SU-DHL-6 (cell line): Measurements from ENCODE around the gene SKI.

Experiments
- H2AFZ ChIP-seq: fragments of 200-600 bp; sonication (generic); 2 replicates; pipeline ENCODE4 v1.6.1; 2014; ENCODE audit warnings: low read depth, mild to moderate bottlenecking, moderate library complexity, mixed read lengths, antibody characterized with exemption, low read length; ENCODE audit not compliant: severe bottlenecking
- H3F3A ChIP-seq: fragments of 200-600 bp; shearing (Covaris generic); 2 replicates; pipeline ENCODE4 v1.6.0; 2016; ENCODE audit warnings: antibody characterized with exemption, mild to moderate bottlenecking; ENCODE audit not compliant: insufficient read depth
- H3K27ac ChIP-seq: fragments of 200-600 bp; sonication (generic); 2 replicates; pipeline ENCODE4 v1.5.1; 2016; ENCODE audit warnings: low read depth, mild to moderate bottlenecking, low read length, moderate library complexity, mixed read lengths
- H3K27me3 ChIP-seq: fragments of 200-600 bp; sonication (generic), shearing (Covaris generic); 2 replicates; pipeline ENCODE4 v1.6.0; 2014; ENCODE audit warnings: mild to moderate bottlenecking, low read length
- H3K36me3 ChIP-seq: fragments of 200-600 bp; sonication (generic); 2 replicates; pipeline ENCODE4 v1.6.1; 2014; ENCODE audit warnings: mild to moderate bottlenecking, low read length, mixed read lengths
- H3K4me2 ChIP-seq: fragments of 300-600, 200-600 bp; shearing (Covaris generic), sonication (generic); 2 replicates; pipeline ENCODE4 v1.6.0; 2014; ENCODE audit warnings: low read length, low read depth, mild to moderate bottlenecking; ENCODE audit not compliant: poor library complexity, severe bottlenecking
- H3K4me3 ChIP-seq: fragments of 200-600 bp; sonication (generic); 2 replicates; pipeline ENCODE4 v1.5.1; 2014; ENCODE audit warnings: antibody characterized with exemption, low read length, mild to moderate bottlenecking, mixed read lengths; ENCODE audit not compliant: insufficient read depth, poor library complexity, severe bottlenecking
- H3K79me2 ChIP-seq: fragments of 200-600 bp; sonication (generic); 2 replicates; pipeline ENCODE4 v1.6.1; 2014; ENCODE audit warnings: mild to moderate bottlenecking, low read length, moderate library complexity; ENCODE audit not compliant: insufficient read depth
- H3K9ac ChIP-seq: fragments of 200-600 bp; sonication (generic); 2 replicates; pipeline ENCODE4 v1.7.0; 2014; ENCODE audit warnings: mild to moderate bottlenecking, low read length
- H3K9me2 ChIP-seq: fragments of 200-600 bp; sonication (generic); replicated peaks from 2 replicates; pipeline ENCODE4 v1.6.1; 2014; ENCODE audit warnings: low read length; ENCODE audit not compliant: insufficient read depth
- H3K9me3 ChIP-seq: fragments of 200-600 bp; sonication (generic); 2 replicates; pipeline ENCODE4 v1.6.1; 2014; ENCODE audit warnings: low read length, mixed read lengths; ENCODE audit not compliant: insufficient read depth
- H4K20me1 ChIP-seq: fragments of 200-600 bp; sonication (generic); 2 replicates; pipeline ENCODE4 v1.6.1; 2014; ENCODE audit warnings: low read depth, mild to moderate bottlenecking, antibody characterized with exemption, low read length, moderate library complexity, mixed read lengths
- CTCF ChIP-seq: fragments of 200-600 bp; sonication (generic); IDR thresholded peaks from one replicate; pipeline ENCODE4 v1.5.1; 2017; ENCODE audit warnings: antibody characterized with exemption, mild to moderate bottlenecking, low read length, moderate library complexity; ENCODE audit not compliant: insufficient read depth, poor library complexity, severe bottlenecking
- EZH2phosphoT487 ChIP-seq: fragments of 200-600 bp; sonication (generic), shearing (Covaris generic); conservative IDR thresholded peaks from 2 replicates; pipeline ENCODE4 v1.6.1; 2018; ENCODE audit warnings: mild to moderate bottlenecking, antibody characterized with exemption, low read length, moderate library complexity, mixed read lengths

Gene SKI

GRCh38 chr1:2238361-2239012 lies 10.4 kb downstream of the SKI start:
- no peak for TF ChIP-seq EZH2phosphoT487
- H3K27ac ChIP-seq, result no peak overlapping the region
- no peak overlapping the region for H2AFZ ChIP-seq
- H3K9ac ChIP-seq, result no peak overlapping the region
- H3K9me3 ChIP-seq, result no peaks in the 10 kb centered on the region
- H3F3A ChIP-seq, result no peaks in the 10 kb centered on the region
- no peaks in the 10 kb centered on the region for H3K27me3 ChIP-seq
- H4K20me1 ChIP-seq, result no peaks in the 10 kb centered on the region; the same call in 1 of the 2 replicates
- H3K4me2 ChIP-seq, result no peak overlapping the region
- H3K79me2 ChIP-seq, result no peaks in the 10 kb centered on the region
- H3K9me2 ChIP-seq, result no peaks in the 10 kb centered on the region
- H3K4me3 ChIP-seq, result no peak overlapping the region
- no peaks in the 10 kb centered on the region for H3K36me3 ChIP-seq

- no peaks in the 10 kb centered on the region for H3K9me2 ChIP-seq
- H3K9ac ChIP-seq, result no peak overlapping the region
- no peaks in the 10 kb centered on the region; the same call in 1 of the 2 replicates for H4K20me1 ChIP-seq
- no peak for TF ChIP-seq EZH2phosphoT487
- TF ChIP-seq CTCF, result no peak
- no peaks in the 10 kb centered on the region for H3K27me3 ChIP-seq
- H3K79me2 ChIP-seq, result no peaks in the 10 kb centered on the region
- H3F3A ChIP-seq, result no peaks in the 10 kb centered on the region
- no peaks in the 10 kb centered on the region for H3K9me3 ChIP-seq
- no peak overlapping the region for H3K27ac ChIP-seq
- no peak overlapping the region for H3K4me3 ChIP-seq
- no peaks in the 10 kb centered on the region for H3K36me3 ChIP-seq
- H3K4me2 ChIP-seq, result no peak overlapping the region
- no peak overlapping the region for H2AFZ ChIP-seq
These were observed 10.9 kb downstream of the SKI start for GRCh38 chr1:2239013-2239370.

- Histone ChIP-seq H3F3A (no peaks in the 10 kb centered on the region), H3K4me3 (no peak overlapping the region), H3K27ac (no peak overlapping the region), H3K9ac (no peak overlapping the region), H3K4me2 (no peak overlapping the region), H3K79me2 (no peaks in the 10 kb centered on the region), H3K27me3 (no peaks in the 10 kb centered on the region), H3K9me3 (no peaks in the 10 kb centered on the region), H4K20me1 (no peaks in the 10 kb centered on the region), H2AFZ (no peak overlapping the region), H3K9me2 (no peaks in the 10 kb centered on the region), H3K36me3 (no peaks in the 10 kb centered on the region)
- TF ChIP-seq CTCF (no peak), EZH2phosphoT487 (no peak)
These were observed 11.4 kb downstream of the SKI start for GRCh38 chr1:2239384-2239985.
